HG02970 (cell line): ENCODE measurements around the gene RAB27B.
"Not testable (repeated sequence)": the region's sequence is repeated elsewhere in the genome, so short reads cannot be mapped to it uniquely, and the experiment has no call there.

Experiments
- ATAC-seq: cut with Tn5 transposase; IDR thresholded peaks from one replicate; pipeline ENCODE4 v1.9.1; 2021; ENCODE audit warnings: mild to moderate bottlenecking, moderate library complexity, moderate number of reproducible peaks; ENCODE audit not compliant: unreplicated experiment, low FRiP score

The RAB27B gene

GRCh38 chr18:54813977-54814565, 14.2 kb upstream of the RAB27B start:
- no peak for ATAC-seq

GRCh38 chr18:54815086-54815485, 13.2 kb upstream of the RAB27B start:
- ATAC-seq, result no peak

- ATAC-seq, result not testable (repeated sequence)
Measured at GRCh38 chr18:54820785-54821275, 7.4 kb upstream of the RAB27B start.

GRCh38 chr18:54822872-54823845, 5.1 kb upstream of the RAB27B start:
- no peak for ATAC-seq

- ATAC-seq, result no peak
Measured at GRCh38 chr18:54824761-54825160, 3.5 kb upstream of the RAB27B start.

GRCh38 chr18:54825601-54826344, 2.5 kb upstream of the RAB27B start:
- ATAC-seq, result no peak

GRCh38 chr18:54828986-54829385, 709 bp downstream of the RAB27B start:
- ATAC-seq, result no peak

- no peak for ATAC-seq
Measured at GRCh38 chr18:54829856-54830255, 1.6 kb downstream of the RAB27B start.

GRCh38 chr18:54830260-54830659, 2.0 kb downstream of the RAB27B start:
- ATAC-seq, result no peak

GRCh38 chr18:54830866-54831265, 2.6 kb downstream of the RAB27B start:
- no peak for ATAC-seq

- ATAC-seq, result no peak
Measured at GRCh38 chr18:54835944-54836343, 7.7 kb downstream of the RAB27B start.

- ATAC-seq, result no peak
Measured at GRCh38 chr18:54843314-54843713, 15.0 kb downstream of the RAB27B start.

GRCh38 chr18:54845787-54846186, 17.5 kb downstream of the RAB27B start:
- no peak for ATAC-seq

GRCh38 chr18:54848121-54848520, 19.8 kb downstream of the RAB27B start:
- ATAC-seq, result no peak

GRCh38 chr18:54849683-54850082, 21.4 kb downstream of the RAB27B start:
- ATAC-seq, result no peak

GRCh38 chr18:54850598-54850997, 22.3 kb downstream of the RAB27B start:
- ATAC-seq, result no peak

GRCh38 chr18:54852780-54853675, 24.8 kb downstream of the RAB27B start:
- ATAC-seq, result no peak

- ATAC-seq, result not testable (repeated sequence)
Measured at GRCh38 chr18:54855050-54855449, 26.8 kb downstream of the RAB27B start.

GRCh38 chr18:54856105-54856646, 27.9 kb downstream of the RAB27B start:
- no peak for ATAC-seq

GRCh38 chr18:54857499-54857898, 29.2 kb downstream of the RAB27B start:
- no peak for ATAC-seq
